Heart right ventricle (tissue), 16 donors: ENCODE data around the gene MYL6. TPM values are rescaled to one million over a fixed set of nuclear protein-coding genes. Genes with fewer than 3 reads are reported as not detected.

Source experiments
- ATAC-seq, 8 donors: fragments of 200-7000 bp; cut with Tn5 transposase; one replicate each; pipeline ENCODE4 v1.9.1; 2020; ENCODE audit warnings: mild to moderate bottlenecking in 8 of 8, moderate library complexity in 8 of 8, moderate number of reproducible peaks in 1 of 8
- DNase-seq, 2 donors: peaks; one replicate each; pipeline ENCODE4 v3.0.0-alpha.2; 2020
- H3K27ac ChIP-seq, 10 donors: fragments of 200-600 bp; sonication (generic) in 2 of 10; one replicate each; pipeline versions ENCODE4 v1.5.0 to v1.8.0; 2020 to 2022; ENCODE audit warnings: mild to moderate bottlenecking in 3 of 10
- H3K27me3 ChIP-seq, 7 donors: fragments of 200-600 bp; one replicate each; pipeline ENCODE4 v1.8.0; 2021 to 2022; ENCODE audit warnings: mild to moderate bottlenecking in 2 of 7
- H3K36me3 ChIP-seq, 9 donors: fragments of 200-600 bp; sonication (generic) in 1 of 9; one replicate each; pipeline versions ENCODE4 v1.5.0 to v1.8.0; 2020 to 2022; ENCODE audit warnings: mild to moderate bottlenecking in 2 of 9
- H3K4me1 ChIP-seq, 9 donors: fragments of 200-600 bp; sonication (generic) in 1 of 9; one replicate each; pipeline versions ENCODE4 v1.5.0 to v1.8.0; 2020 to 2022; ENCODE audit warnings: mild to moderate bottlenecking in 4 of 9
- H3K4me3 ChIP-seq, 10 donors: fragments of 200-600 bp; sonication (generic) in 2 of 10; one replicate each; pipeline versions ENCODE4 v1.5.0 to v1.8.0; 2020 to 2022; ENCODE audit warnings: mild to moderate bottlenecking in 7 of 10, moderate library complexity in 2 of 10
- H3K9me3 ChIP-seq, 11 donors: fragments of 200-600 bp in 10 of 11; sonication (generic) in 2 of 11; one replicate each; pipeline versions ENCODE4 v1.5.0 to v1.8.0; 2013 to 2022; ENCODE audit warnings: mild to moderate bottlenecking in 2 of 11, control low read depth in 1 of 11, moderate library complexity in 1 of 11
- CTCF ChIP-seq, 9 donors: fragments of 200-600 bp; sonication (generic) in 2 of 9; IDR thresholded peaks; one replicate each; pipeline versions ENCODE4 v1.5.0 to v1.8.0; 2021 to 2022; ENCODE audit warnings: antibody characterized with exemption in 9 of 9, mild to moderate bottlenecking in 5 of 9, moderate library complexity in 1 of 9
- WGBS, 2 donors: extraction: QIAGEN DNeasy Blood & Tissue Kit; methylation state at CpG; one replicate each; pipeline ENCODE4 v1.1.7; 2013; ENCODE audit warnings: inconsistent platforms in 1 of 2; 5-methylcytosine and 5-hydroxymethylcytosine counted together
- intact Hi-C, 10 donors: fragments of 100-400 bp; cut with DNase I; formaldehyde crosslinking; loops; one replicate each; pipeline versions ENCODE4 v1.11.1 to v1.14.2; 2022
- polyA plus RNA-seq, 2 donors: library from polyadenylated mRNA; stranded (reverse); fragments of 200-250 nt; gene quantifications; one replicate each; pipeline ENCODE4 v1.2.3, GENCODE V29; 2013
- total RNA-seq, 10 donors: library from RNA; stranded (reverse); fragmentation: NEBNext Ultra II Directional in 3 of 10; extraction: Animal tissue kit (Norgen Biotek cat#: 25700) in 3 of 10; gene quantifications; one replicate each; pipeline versions ENCODE4 v1.2.1 to v1.2.4, GENCODE V29; 2021 to 2023
- donor health status: Arrhythmogenic right ventricular cardiomyopathy.
- donor health status: ischemic (EF 13 %, LVEDD 7.1; RV severe dilation, severe dysfunction).
- donor health status: healthy with polysubstance abuse.
- donor health status: DM: no; HTN: yes; CAD: no.
- donor health status: DM: no; HTN: no; CAD: no.
- donor health status: ischemic (EF 25% LVEDD 6.9; RV normal size, moderate dysfunction).
- donor health status: ischemic (EF 25% LVEDD 5.7; RV mildly dilated, moderate dysfunction).
- donor health status: healthy.
- donor health status: DM: yes; HTN: yes; CAD: no.
- donor health status: Ischemic cardiomyopathy.
- donor health status: ischemic (EF 35%, LVEDD 5.7; RV mildly dilated, moderate dysfunction).
- donor health status: nonischemic (EF 11% LVEDD 7.7; RV severe dilation, severe dysfunction).
- donor health status: DM: yes; HTN: yes; CAD: no.
- donor health status: PGD.
- donor health status: ischemic (EF 29% LVEDD 5.4; RV normal size, mild dysfunction).
- donor health status: nonischemic (EF 23%, LVEDD 6.1; RV moderate dilation, normal function).

The MYL6 gene
- total and polyA plus RNA-seq, 12 donors, result 355 to 2,127 (median 503) TPM

GRCh38 chr12:56127485-56127887 is 30.7 kb upstream of the MYL6 start:
- WGBS, 2 donors, result 0% methylated on average over 8 of the region's 8 CpGs
- peaks cover 0 to 35% (median 7%) of the 10 kb centered on the region in 9 donors for H3K36me3 ChIP-seq
- no peak for TF ChIP-seq CTCF (IDR thresholded peaks at IDR 0.05)
- intact Hi-C loops, result loop anchor here in 8 of 10 donors (1.0 to 10.0 kb wide), 9 partner anchors 29 to 507 kb away; partner anchors contain the start of genes MYL6 (in 5 of the 8), SMARCC2 (in 2 of the 8), SPRYD4 (in 2 of the 8) and BAZ2A (in 1 of the 8)
- H3K27me3 ChIP-seq, result no peaks in the 10 kb centered on the region
- peaks cover 8 to 61% (median 49%) of the 10 kb centered on the region in 9 donors for H3K4me1 ChIP-seq
- peak overlapping the region; percentile 51 to 91 (median 82) for H3K27ac ChIP-seq
- DNase-seq (no peak), ATAC-seq (no peak)
- H3K9me3 ChIP-seq, result no peaks in the 10 kb centered on the region
- peak overlapping the region in 9 of 10 donors; percentile 23 to 94 (median 84) for H3K4me3 ChIP-seq

GRCh38 chr12:56127888-56128669 is 30.1 kb upstream of the MYL6 start, which contains the start of gene ESYT1:
TSS of gene ESYT1 (plus strand) at chr12:56128267. CDS start at chr12:56128320, 53 bp downstream.
- intact Hi-C loops, result loop anchor here in 8 of 10 donors (1.0 to 10.0 kb wide), 10 partner anchors 15 to 507 kb away; partner anchors contain the start of genes MYL6 (in 5 of the 8), SMARCC2 (in 3 of the 8), SPRYD4 (in 2 of the 8) and BAZ2A (in 1 of the 8)
- Histone ChIP-seq H3K27ac (peak within 1 kb of the TSS; percentile 51 to 94 (median 88)), H3K4me1 (peaks cover 8 to 61% (median 44%) of the 10 kb centered on the region in 9 donors), H3K9me3 (no peaks in the 10 kb centered on the region), H3K36me3 (peaks cover 0 to 36% (median 9%) of the 10 kb centered on the region in 9 donors), H3K27me3 (no peaks in the 10 kb centered on the region), H3K4me3 (peak within 1 kb of the TSS; percentile 53 to 94 (median 84))
- TF ChIP-seq CTCF (IDR thresholded peaks at IDR 0.05), result peak in 1 of 9 donors; percentile 18
- 0% methylated on average over 49 of the region's 49 CpGs for WGBS, 2 donors
- peak; percentile 95 to 99 for DNase-seq
- peak; percentile 94 to 97 (median 96) for ATAC-seq

GRCh38 chr12:56128670-56129205 is 29.4 kb upstream of the MYL6 start:
- peaks cover 8 to 57% (median 41%) of the 10 kb centered on the region in 9 donors for H3K4me1 ChIP-seq
- H3K27ac ChIP-seq, result peak overlapping the region; percentile 36 to 94 (median 88)
- DNase-seq (peak in 1 of 2 donors; percentile 28), ATAC-seq (peak; percentile 4 to 35 (median 10))
- no peak for TF ChIP-seq CTCF (IDR thresholded peaks at IDR 0.05)
- H3K36me3 ChIP-seq, result peaks cover 0 to 38% (median 16%) of the 10 kb centered on the region in 9 donors
- H3K27me3 ChIP-seq, result no peaks in the 10 kb centered on the region
- H3K9me3 ChIP-seq, result no peaks in the 10 kb centered on the region
- intact Hi-C loops, result loop anchor here in 6 of 10 donors (2.0 to 10.0 kb wide), 6 partner anchors 14 to 506 kb away; partner anchors contain the start of genes SMARCC2 (in 2 of the 6), SPRYD4 (in 2 of the 6) and BAZ2A (in 1 of the 6)
- WGBS, 2 donors, result 0% methylated on average over 20 of the region's 20 CpGs
- H3K4me3 ChIP-seq, result peak overlapping the region; percentile 53 to 94 (median 84)
